Tibial artery (tissue), 4 donors: Measurements from ENCODE around the gene B3GALNT2.

Experiments used
- DNase-seq, 2 donors: peaks; one replicate each; pipeline ENCODE4 v3.0.0-alpha.2; 2019
- H3K27ac ChIP-seq, 2 donors: fragments of 200-600 bp; sonication (generic) in 1 of 2; 1 replicate in 1 of 2; 2 replicates in 1 of 2; pipeline ENCODE4 v1.5.1; 2018 to 2019; ENCODE audit warnings: mild to moderate bottlenecking in 1 of 2
- H3K27me3 ChIP-seq, 2 donors: fragments of 200-600 bp; sonication (generic) in 1 of 2; one replicate each; pipeline versions ENCODE4 v1.5.1 to v1.6.0; 2016 to 2019
- H3K36me3 ChIP-seq, 3 donors: fragments of 200-600 bp; sonication (generic) in 2 of 3; one replicate each; pipeline ENCODE4 v1.5.1; 2016 to 2019; ENCODE audit warnings: mild to moderate bottlenecking in 2 of 3
- H3K4me1 ChIP-seq, 4 donors: fragments of 200-600 bp; sonication (generic) in 2 of 4; 1 replicate in 3 of 4; 2 replicates in 1 of 4; pipeline ENCODE4 v1.5.1; 2016 to 2019
- H3K4me3 ChIP-seq, 2 donors: fragments of 200-600 bp; sonication (generic) in 1 of 2; 1 replicate in 1 of 2; 2 replicates in 1 of 2; pipeline ENCODE4 v1.5.1; 2018 to 2019; ENCODE audit warnings: mild to moderate bottlenecking in 2 of 2
- H3K9me3 ChIP-seq, 3 donors: fragments of 200-600 bp; sonication (generic) in 1 of 3; one replicate each; pipeline ENCODE4 v1.5.1; 2016 to 2019
- intact Hi-C: fragments of 100-400 bp; cut with DNase I; formaldehyde crosslinking; loops from one replicate; pipeline ENCODE4 v1.15.0; 2023; ENCODE audit warnings: low total_unique reads
- TF ChIP-seq, protein P1 (sequence below), 2 experiments: fragments of 200-600 bp in 1 of 2; fragments of 450-650 bp in 1 of 2; IDR thresholded peaks; one replicate each; pipeline ENCODE4 v1.5.1; 2017 to 2019; ENCODE audit warnings: antibody characterized with exemption in 2 of 2, mild to moderate bottlenecking in 1 of 2, moderate library complexity in 1 of 2

Gene B3GALNT2

DNA sequence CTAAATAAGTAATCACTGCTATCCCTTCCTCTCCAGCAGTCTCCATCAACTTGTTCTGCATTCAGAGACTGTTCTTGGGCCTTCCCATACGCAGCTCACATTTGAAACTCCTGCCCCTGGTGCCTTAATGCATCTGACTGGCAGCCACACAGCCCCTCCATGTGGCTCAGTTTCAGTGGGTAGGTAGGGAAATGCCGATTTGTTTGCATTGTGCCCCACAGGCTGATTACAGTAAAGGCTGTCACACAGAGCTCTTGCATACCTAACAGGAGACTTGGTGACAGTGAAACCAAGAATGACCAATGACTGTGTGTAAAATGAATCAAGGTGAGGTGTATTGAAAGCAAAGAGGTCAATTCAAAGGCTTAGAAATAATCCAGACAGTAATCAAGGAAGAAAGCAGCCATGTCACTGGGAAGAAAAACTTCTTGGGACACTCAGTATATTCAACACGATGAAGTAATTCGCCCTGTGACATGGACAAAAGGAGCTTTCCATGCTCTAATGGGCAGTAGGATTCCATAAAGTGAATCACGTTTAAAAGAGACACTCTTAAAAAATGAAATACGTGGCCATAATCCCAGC is 12.7 kb upstream of the B3GALNT2 start:
- no peak overlapping the region for H3K27ac ChIP-seq
- no peaks in the 10 kb centered on the region for H3K4me1 ChIP-seq
- H3K9me3 ChIP-seq: no peaks in the 10 kb centered on the region
- no peaks in the 10 kb centered on the region for H3K27me3 ChIP-seq
- TF ChIP-seq, protein P1, sequence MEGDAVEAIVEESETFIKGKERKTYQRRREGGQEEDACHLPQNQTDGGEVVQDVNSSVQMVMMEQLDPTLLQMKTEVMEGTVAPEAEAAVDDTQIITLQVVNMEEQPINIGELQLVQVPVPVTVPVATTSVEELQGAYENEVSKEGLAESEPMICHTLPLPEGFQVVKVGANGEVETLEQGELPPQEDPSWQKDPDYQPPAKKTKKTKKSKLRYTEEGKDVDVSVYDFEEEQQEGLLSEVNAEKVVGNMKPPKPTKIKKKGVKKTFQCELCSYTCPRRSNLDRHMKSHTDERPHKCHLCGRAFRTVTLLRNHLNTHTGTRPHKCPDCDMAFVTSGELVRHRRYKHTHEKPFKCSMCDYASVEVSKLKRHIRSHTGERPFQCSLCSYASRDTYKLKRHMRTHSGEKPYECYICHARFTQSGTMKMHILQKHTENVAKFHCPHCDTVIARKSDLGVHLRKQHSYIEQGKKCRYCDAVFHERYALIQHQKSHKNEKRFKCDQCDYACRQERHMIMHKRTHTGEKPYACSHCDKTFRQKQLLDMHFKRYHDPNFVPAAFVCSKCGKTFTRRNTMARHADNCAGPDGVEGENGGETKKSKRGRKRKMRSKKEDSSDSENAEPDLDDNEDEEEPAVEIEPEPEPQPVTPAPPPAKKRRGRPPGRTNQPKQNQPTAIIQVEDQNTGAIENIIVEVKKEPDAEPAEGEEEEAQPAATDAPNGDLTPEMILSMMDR (IDR thresholded peaks at IDR 0.05): no peak
- intact Hi-C loops: no loop called here
- H3K36me3 ChIP-seq: no peaks in the 10 kb centered on the region
- DNase-seq: no peak
- no peak overlapping the region for H3K4me3 ChIP-seq

GRCh38 chr1:235515844-235516512 is 11.7 kb upstream of the B3GALNT2 start:
- TF ChIP-seq, protein P1 (IDR thresholded peaks at IDR 0.05): no peak
- Histone ChIP-seq H3K27me3 (no peaks in the 10 kb centered on the region), H3K4me1 (no peaks in the 10 kb centered on the region), H3K27ac (no peak overlapping the region), H3K36me3 (no peaks in the 10 kb centered on the region), H3K9me3 (no peaks in the 10 kb centered on the region), H3K4me3 (no peak overlapping the region)
- intact Hi-C loops: no loop called here
- no peak for DNase-seq

DNA sequence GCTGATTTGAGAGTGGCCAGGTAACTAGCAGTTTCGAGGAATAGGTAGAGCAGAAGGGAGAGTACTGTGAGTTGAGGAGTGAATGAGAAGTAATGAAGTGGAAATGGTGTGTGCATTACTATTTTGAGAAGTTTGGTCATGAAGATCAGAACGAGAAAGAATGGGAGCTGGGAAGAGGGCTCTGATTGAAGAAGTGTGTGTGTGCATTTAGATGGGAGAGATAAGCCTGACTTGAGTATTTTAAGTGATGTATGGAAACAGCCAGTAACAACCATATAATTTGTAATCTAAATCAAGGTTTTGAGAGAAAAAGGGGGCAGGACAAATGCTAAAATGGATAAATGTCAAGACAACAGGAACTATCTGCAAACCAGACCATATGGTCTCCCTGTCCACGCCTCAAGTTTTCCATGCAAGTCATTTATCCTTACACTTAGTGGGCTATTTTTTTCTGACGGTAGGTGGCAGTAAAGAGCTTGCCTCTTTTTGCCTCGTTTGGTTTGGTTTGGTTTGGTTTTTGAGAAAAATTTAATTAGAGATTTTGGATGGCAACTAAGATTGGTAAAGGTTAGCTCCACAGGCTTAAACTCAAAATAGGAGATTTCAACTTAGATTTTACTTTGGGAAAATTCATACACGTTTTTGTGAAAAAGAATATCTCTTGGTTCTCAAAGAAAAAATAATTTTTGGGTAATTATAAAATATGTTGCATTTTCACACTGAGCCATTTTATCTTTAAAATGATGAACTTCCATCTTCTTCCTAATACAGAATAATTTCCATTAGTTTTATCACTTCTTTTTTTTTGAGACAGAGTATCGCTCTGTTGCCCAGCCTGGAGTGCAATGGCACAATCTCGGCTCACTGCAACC is 9.5 kb upstream of the B3GALNT2 start:
- no peak overlapping the region for H3K4me3 ChIP-seq
- intact Hi-C loops: no loop called here
- H3K36me3 ChIP-seq: no peaks in the 10 kb centered on the region
- H3K27ac ChIP-seq: no peak overlapping the region
- H3K4me1 ChIP-seq: no peaks in the 10 kb centered on the region
- H3K9me3 ChIP-seq: no peaks in the 10 kb centered on the region
- TF ChIP-seq, protein P1 (IDR thresholded peaks at IDR 0.05): peak; percentile 80 to 91
- no peaks in the 10 kb centered on the region for H3K27me3 ChIP-seq
- no peak for DNase-seq

DNA sequence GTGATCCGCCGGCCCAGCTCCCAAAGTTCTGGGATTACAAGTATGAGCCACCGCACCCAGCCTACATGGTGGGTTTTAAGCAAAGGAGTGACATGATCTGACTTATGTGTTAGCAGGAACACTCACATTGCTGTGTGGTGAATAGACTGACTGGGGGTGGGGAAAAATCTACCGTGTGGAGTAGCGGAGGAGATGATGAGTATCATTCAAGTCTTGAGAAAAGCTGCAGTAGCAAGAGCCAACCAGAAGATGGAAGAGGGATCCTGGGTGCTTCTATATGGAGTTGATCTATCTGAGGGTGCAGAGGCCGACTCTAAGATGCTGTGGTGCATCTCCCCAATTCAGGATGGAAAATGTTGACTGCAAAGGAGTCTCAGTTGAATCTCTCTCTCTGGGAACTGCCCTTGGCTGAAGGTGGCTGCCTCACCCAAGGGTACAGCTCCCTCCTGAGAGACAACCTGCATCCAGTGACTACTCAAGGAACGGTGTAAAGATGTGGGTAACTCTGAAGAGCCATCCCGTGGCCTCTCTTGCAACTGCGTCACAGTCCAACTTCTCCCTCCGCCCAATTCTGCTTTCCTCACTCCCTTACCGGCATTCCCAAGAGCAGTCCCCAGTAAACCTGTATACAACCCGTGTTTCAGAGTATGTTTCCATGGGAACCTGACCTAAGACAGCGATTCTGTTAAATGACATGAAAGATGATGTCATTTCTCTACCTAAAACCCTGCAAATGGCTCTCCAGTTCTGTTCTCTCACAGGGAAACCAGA is 7.4 kb upstream of the B3GALNT2 start:
- no peak overlapping the region for H3K4me3 ChIP-seq
- intact Hi-C loops: no loop called here
- no peak for DNase-seq
- H3K9me3 ChIP-seq: no peaks in the 10 kb centered on the region
- TF ChIP-seq, protein P1 (IDR thresholded peaks at IDR 0.05): no peak
- no peaks in the 10 kb centered on the region for H3K4me1 ChIP-seq
- H3K27me3 ChIP-seq: no peaks in the 10 kb centered on the region
- H3K27ac ChIP-seq: no peak overlapping the region
- no peaks in the 10 kb centered on the region for H3K36me3 ChIP-seq

GRCh38 chr1:235510823-235511222 is 6.6 kb upstream of the B3GALNT2 start:
- no peaks in the 10 kb centered on the region for H3K9me3 ChIP-seq
- TF ChIP-seq, protein P1 (IDR thresholded peaks at IDR 0.05): no peak
- H3K4me3 ChIP-seq: no peak overlapping the region
- peaks cover 0 to 3% (median 1%) of the 10 kb centered on the region in 4 donors for H3K4me1 ChIP-seq
- H3K27me3 ChIP-seq: no peaks in the 10 kb centered on the region
- no peak overlapping the region for H3K27ac ChIP-seq
- intact Hi-C loops: no loop called here
- no peak for DNase-seq
- no peaks in the 10 kb centered on the region for H3K36me3 ChIP-seq
